ENCODE results near the gene DPP10.

The DPP10 gene

DNA sequence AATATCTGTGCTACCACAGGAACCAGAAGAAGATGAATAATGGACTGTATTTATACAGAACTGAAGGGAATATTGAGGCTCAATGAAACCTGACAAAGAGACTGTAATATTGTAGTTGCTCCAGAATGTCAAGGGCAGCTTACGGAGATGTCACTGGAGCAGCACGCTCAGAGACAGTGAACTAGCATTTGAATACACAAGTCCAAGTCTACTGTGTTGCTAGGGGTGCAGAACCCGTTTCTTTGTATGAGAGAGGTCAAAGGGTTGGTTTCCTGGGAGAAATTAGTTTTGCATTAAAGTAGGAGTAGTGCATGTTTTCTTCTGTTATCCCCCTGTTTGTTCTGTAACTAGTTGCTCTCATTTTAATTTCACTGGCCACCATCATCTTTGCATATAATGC lies 1399.9 kb downstream of the DPP10 start:
- no peak for DNase-seq (ENCODE audit: low read depth in 3 of 3, low spot score in 1 of 3)

DNA sequence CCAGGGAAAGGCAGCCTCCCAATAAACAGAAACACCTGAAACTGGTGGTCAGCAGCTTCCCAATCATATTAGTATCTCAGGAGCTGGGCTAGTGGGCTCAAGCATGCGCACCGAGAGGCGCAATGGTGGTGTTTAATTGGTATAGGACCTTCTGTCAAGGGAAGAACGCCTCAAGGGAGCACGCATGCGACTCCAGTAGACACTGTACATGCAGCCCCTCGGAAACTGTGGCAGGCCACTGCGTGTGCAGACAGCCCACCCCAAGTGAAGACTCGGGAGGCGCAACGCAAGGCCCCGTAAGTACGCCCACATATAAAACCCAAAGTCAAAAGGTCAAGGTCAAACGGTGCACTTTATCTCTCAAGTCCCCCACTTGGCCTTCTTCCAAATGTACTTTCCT lies 1405.8 kb downstream of the DPP10 start:
- no peak for DNase-seq (ENCODE audit: low read depth in 3 of 3, low spot score in 1 of 3)

GRCh38 chr2:115867024-115867423 lies 1424.6 kb downstream of the DPP10 start:
- DNase-seq (ENCODE audit: low read depth in 3 of 3, low spot score in 1 of 3), result no peak

DNA sequence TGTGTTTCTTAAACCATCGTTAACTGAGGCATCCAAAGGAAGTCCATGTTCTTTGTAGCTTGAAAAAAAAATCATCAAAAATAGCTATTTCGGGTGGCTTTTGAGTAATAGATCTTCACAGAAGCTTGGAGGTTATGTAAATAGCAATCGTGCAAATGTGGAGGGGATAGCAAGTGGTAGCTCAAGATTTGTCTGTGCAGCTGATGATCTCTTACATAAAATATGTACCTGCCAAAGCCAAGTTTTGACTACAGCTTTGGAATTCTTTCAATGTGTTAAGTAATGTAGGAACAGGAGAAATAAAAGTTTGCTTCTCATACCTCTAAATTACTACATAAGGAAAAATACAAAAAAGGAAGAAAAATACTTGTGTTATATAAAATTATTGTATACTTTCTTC lies 1432.0 kb downstream of the DPP10 start:
- no peak for DNase-seq (ENCODE audit: low read depth in 3 of 3, low spot score in 1 of 3)

GRCh38 chr2:115880558-115880957 lies 1438.1 kb downstream of the DPP10 start:
- DNase-seq (ENCODE audit: low read depth in 3 of 3, low spot score in 1 of 3), result no peak

DNA sequence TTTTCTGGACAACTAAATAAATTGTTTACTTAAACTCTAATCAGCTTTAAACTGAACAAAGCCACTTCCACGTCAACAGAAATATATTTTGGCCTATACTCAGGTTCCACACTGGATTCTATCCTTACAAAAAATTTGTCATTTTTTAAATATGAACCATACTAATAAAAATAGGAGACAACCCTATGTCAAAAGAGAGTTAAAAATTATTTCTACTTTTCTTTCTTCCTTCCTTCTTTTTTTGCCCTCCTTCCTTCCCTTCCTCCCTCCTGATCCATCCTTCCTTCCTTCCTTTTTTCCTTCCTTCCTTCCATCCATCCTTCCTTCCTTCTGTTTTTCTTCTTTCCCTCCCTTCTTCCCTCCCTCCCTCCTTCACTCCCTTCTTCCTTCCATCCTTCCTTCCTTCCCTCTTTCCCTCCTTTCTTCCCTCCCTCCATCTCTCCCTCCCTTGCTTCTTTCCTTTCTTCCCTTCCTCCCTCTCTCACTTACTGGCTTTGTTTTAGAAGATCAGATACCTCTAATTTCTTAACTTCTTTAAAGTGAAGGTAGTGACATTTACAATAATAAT lies 1444.9 kb downstream of the DPP10 start:
- DNase-seq (ENCODE audit: low read depth in 3 of 3, low spot score in 1 of 3), result no peak

Measured in stimulated activated CD4-positive, alpha-beta T cell treated with anti-CD3 and anti-CD28 coated beads, TNF-alpha, amount 100 ng/mL, for 1 hour (primary cell).